Prostate gland (tissue), 2 donors: ENCODE results near the gene GRID2.

Source experiments
- CTCF ChIP-seq, 4 experiments: fragments of 200-600 bp in 2 of 4; fragments of 450-650 bp in 2 of 4; sonication (generic) in 2 of 4; IDR thresholded peaks; 1 replicate in 3 of 4; 2 replicates in 1 of 4; pipeline ENCODE4 v1.5.1; 2016 to 2019; ENCODE audit warnings: antibody characterized with exemption in 4 of 4, mild to moderate bottlenecking in 2 of 4, moderate library complexity in 2 of 4
- POLR2A ChIP-seq: fragments of 450-650 bp; IDR thresholded peaks from one replicate; pipeline ENCODE4 v1.6.1; 2016; ENCODE audit warnings: antibody characterized with exemption, mild to moderate bottlenecking
- POLR2AphosphoS5 ChIP-seq: sonication (generic); formaldehyde crosslinking; IDR thresholded peaks from one replicate; pipeline ENCODE4 v1.6.1; 2017; ENCODE audit warnings: antibody characterized with exemption

- TF ChIP-seq CTCF (IDR thresholded peaks at IDR 0.05) = no peak
- no peak for TF ChIP-seq POLR2A
- no peak for TF ChIP-seq POLR2AphosphoS5
Observed at GRCh38 chr4:93031431-93032098, 727.8 kb downstream of the GRID2 start.
